ENCODE data around the gene VPREB3. TPM values are rescaled to one million over a fixed set of nuclear protein-coding genes. Genes with fewer than 3 reads are reported as not detected.

VPREB3 gene
- total and polyA plus RNA-seq, 8 donors: 0.34 to 1.4 (median 0.87) TPM; not detected in 3

DNA sequence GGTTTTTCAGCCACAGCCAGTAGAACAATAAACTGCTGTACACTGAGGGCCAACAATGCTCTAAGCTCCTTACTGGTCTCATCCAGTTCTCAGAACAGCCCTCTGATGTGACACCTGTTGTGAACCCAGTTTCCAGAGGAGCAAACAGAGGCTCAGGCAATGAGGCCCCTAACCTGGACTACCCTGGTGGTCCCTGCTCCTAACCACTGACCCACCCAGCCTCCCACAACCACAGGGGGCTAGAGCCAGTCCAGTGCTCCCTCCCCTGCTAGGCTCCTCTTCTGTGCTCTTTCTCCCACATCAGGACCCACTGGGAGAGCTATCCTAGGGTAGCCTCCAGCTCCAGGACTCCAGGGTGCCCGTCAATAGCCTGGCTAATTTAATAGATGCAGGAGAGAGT, 28.5 kb upstream of the VPREB3 start:
- Histone ChIP-seq H3K4me3 (no peak overlapping the region), H3K9me3 (no peaks in the 10 kb centered on the region), H3K36me3 (no peaks in the 10 kb centered on the region), H3K27me3 (no peaks in the 10 kb centered on the region), H3K4me1 (peaks cover 3 to 9% of the 10 kb centered on the region in 2 donors), H3K27ac (no peak overlapping the region)
- ATAC-seq (no peak), DNase-seq (no peak)
- intact Hi-C loops (cut with DNase I): loop anchor here in 1 of 2 donors (10.0 kb wide), 1 partner anchor 52 kb away; the partner anchor contains the start of gene DERL3
- TF ChIP-seq, protein P1, sequence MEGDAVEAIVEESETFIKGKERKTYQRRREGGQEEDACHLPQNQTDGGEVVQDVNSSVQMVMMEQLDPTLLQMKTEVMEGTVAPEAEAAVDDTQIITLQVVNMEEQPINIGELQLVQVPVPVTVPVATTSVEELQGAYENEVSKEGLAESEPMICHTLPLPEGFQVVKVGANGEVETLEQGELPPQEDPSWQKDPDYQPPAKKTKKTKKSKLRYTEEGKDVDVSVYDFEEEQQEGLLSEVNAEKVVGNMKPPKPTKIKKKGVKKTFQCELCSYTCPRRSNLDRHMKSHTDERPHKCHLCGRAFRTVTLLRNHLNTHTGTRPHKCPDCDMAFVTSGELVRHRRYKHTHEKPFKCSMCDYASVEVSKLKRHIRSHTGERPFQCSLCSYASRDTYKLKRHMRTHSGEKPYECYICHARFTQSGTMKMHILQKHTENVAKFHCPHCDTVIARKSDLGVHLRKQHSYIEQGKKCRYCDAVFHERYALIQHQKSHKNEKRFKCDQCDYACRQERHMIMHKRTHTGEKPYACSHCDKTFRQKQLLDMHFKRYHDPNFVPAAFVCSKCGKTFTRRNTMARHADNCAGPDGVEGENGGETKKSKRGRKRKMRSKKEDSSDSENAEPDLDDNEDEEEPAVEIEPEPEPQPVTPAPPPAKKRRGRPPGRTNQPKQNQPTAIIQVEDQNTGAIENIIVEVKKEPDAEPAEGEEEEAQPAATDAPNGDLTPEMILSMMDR (IDR thresholded peaks at IDR 0.05): no peak

DNA sequence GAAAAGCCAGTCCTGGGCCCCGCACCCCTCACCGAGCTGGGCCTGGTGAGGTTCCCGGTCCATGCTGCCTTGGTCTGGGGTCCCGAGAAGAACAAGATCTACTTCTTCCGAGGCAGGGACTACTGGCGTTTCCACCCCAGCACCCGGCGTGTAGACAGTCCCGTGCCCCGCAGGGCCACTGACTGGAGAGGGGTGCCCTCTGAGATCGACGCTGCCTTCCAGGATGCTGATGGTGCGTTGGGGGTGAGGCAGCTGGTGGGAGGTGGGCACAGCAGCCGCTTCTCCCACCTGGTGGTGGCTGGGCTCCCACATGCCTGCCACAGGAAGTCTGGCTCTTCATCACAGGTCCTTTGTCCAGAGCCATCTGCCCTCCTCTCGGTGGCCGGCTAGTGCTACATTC, 28.0 kb upstream of the VPREB3 start:
- ATAC-seq (no peak), DNase-seq (no peak)
- Histone ChIP-seq H3K9me3 (no peaks in the 10 kb centered on the region), H3K4me3 (no peak overlapping the region), H3K4me1 (peaks cover 3 to 7% of the 10 kb centered on the region in 2 donors), H3K27me3 (no peaks in the 10 kb centered on the region), H3K36me3 (no peaks in the 10 kb centered on the region), H3K27ac (no peak overlapping the region)
- intact Hi-C loops (cut with DNase I): loop anchor here in 1 of 2 donors (10.0 kb wide), 1 partner anchor 53 kb away; the partner anchor contains the start of gene DERL3
- TF ChIP-seq, protein P1 (IDR thresholded peaks at IDR 0.05): no peak

DNA sequence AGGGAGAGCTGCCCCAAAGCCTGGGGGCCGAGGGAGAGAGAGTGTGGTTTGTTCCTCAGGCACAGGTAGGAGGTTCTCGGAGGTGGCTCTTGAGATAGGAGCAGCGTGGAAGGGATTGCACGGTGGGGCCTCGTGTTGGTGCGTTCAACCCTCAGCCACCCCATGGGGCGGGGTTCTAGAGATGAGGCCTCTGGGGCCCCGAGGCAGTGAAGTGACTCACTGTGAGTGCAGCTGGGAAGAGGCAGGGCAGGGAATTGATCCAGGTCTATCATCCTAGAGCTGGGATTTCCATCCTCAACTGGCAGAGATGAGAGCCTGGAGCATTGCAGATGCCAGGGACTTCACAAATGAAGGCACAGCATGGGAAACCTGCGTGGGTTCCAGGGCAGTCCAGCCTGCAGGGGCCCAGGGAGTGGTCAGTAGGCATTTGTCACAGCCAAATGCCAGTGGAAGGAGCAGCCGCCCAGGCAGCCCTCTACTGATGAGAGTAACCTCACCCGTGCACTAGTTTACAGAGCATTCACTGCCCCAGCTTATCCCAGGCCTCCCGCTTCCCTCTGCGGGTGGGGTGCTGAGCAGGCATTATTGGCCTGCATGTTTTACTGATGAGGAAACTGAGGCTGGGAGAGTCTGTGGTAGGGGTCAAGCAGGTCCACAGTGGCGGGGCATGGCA, 27.4 kb upstream of the VPREB3 start:
- intact Hi-C loops (cut with DNase I): loop anchor here in 1 of 2 donors (10.0 kb wide), 1 partner anchor 53 kb away; the partner anchor contains the start of gene DERL3

DNA sequence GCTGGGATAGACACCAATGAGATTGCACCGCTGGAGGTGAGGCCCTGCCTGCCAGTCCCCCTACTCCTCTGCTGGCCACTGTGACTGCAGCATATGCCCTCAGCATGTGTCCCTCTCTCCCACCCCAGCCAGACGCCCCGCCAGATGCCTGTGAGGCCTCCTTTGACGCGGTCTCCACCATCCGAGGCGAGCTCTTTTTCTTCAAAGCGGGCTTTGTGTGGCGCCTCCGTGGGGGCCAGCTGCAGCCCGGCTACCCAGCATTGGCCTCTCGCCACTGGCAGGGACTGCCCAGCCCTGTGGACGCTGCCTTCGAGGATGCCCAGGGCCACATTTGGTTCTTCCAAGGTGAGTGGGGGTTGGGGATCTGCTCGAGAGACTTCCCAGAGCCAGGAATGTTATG, 26.8 kb upstream of the VPREB3 start:
- Histone ChIP-seq H3K4me1 (peaks cover 0 to under 1% of the 10 kb centered on the region in 2 donors), H3K27me3 (no peaks in the 10 kb centered on the region), H3K9me3 (no peaks in the 10 kb centered on the region), H3K4me3 (no peak overlapping the region), H3K27ac (no peak overlapping the region), H3K36me3 (no peaks in the 10 kb centered on the region)
- intact Hi-C loops (cut with DNase I): loop anchor here in 1 of 2 donors (10.0 kb wide), 1 partner anchor 54 kb away; the partner anchor contains the start of gene DERL3
- DNase-seq (no peak), ATAC-seq (no peak)
- TF ChIP-seq, protein P1 (IDR thresholded peaks at IDR 0.05): no peak

More for the DNA sequence above, 27.4 kb upstream of the VPREB3 start:
- no peak overlapping the region for H3K27ac ChIP-seq
- H3K27me3 ChIP-seq: no peaks in the 10 kb centered on the region
- H3K36me3 ChIP-seq: no peaks in the 10 kb centered on the region
- no peaks in the 10 kb centered on the region for H3K9me3 ChIP-seq
- peaks cover 3 to 6% of the 10 kb centered on the region in 2 donors for H3K4me1 ChIP-seq
- DNase-seq (no peak), ATAC-seq (no peak)
- TF ChIP-seq, protein P1 (IDR thresholded peaks at IDR 0.05): no peak
- H3K4me3 ChIP-seq: no peak overlapping the region

DNA sequence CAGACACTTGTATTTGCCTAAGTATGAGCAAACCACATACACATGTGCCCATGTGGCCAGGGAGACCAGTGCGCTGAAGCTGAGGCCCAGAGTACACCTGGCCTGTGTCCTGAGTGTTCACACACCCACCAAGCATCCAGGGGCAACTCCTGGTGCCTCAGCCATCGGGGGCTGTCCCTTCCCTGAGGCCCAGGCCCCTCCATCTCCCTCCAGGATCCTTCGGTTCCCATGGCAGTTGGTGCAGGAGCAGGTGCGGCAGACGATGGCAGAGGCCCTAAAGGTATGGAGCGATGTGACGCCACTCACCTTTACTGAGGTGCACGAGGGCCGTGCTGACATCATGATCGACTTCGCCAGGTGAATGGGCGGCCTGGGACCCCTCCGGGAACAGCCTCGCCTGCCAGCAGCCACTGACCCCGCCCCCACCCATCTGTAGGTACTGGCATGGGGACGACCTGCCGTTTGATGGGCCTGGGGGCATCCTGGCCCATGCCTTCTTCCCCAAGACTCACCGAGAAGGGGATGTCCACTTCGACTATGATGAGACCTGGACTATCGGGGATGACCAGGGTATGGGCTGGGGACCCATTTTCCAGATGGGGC, 26.0 kb upstream of the VPREB3 start:
- DNase-seq (no peak), ATAC-seq (no peak)
- H3K4me3 ChIP-seq: no peak overlapping the region
- H3K4me1 ChIP-seq: no peaks in the 10 kb centered on the region
- H3K27ac ChIP-seq: no peak overlapping the region
- H3K27me3 ChIP-seq: no peaks in the 10 kb centered on the region
- no peaks in the 10 kb centered on the region for H3K9me3 ChIP-seq
- no peaks in the 10 kb centered on the region for H3K36me3 ChIP-seq
- TF ChIP-seq, protein P1 (IDR thresholded peaks at IDR 0.05): no peak
- intact Hi-C loops (cut with DNase I): loop anchor here in 1 of 2 donors (10.0 kb wide), 1 partner anchor 55 kb away; the partner anchor contains the start of gene DERL3
